Uterus (tissue), 4 donors: ENCODE results near the gene KCNJ15. TPM values are rescaled to one million over a fixed set of nuclear protein-coding genes. Genes with fewer than 3 reads are reported as not detected.

Experiments
- total RNA-seq, 4 donors: library from RNA; depleted of rRNA in 3 of 4; stranded (reverse); fragments of >200 nt in 3 of 4; gene quantifications; one replicate each; pipeline versions ENCODE4 v1.1.0 to v1.2.4, GENCODE V29; 2014 to 2023
- donor health status: DM: yes; HTN: yes; CAD: no.

KCNJ15 gene
- total RNA-seq, 4 donors from 2014 or later: 0.21 to 1.1 (median 0.28) TPM

Other genes with a start within 250 kb of the KCNJ15 start
- 10 to 100 TPM; 10.4 to 78.6 (median 31.1) TPM for gene ERG, start 241.5 kb downstream of the KCNJ15 start, total RNA-seq